H1 (cell line): ENCODE data around the gene CEP250. TPM values are rescaled to one million over a fixed set of nuclear protein-coding genes. Genes with fewer than 3 reads are reported as not detected.

Experiments used
- CTCF ChIA-PET: fragments of 300-600 bp; sonication (Branson Sonifier 250); formaldehyde crosslinking; loops from one replicate; lab custom pipeline; 2021; ENCODE audit not compliant: partially characterized antibody; lab: Charles Lee
- POLR2A ChIA-PET: fragments of 300-600 bp; sonication (Branson Sonifier 250); formaldehyde crosslinking; loops from one replicate; lab custom pipeline; 2021; ENCODE audit warnings: inconsistent platforms; ENCODE audit not compliant: partially characterized antibody; lab: Charles Lee
- DNase-seq, 2 experiments: peaks; one replicate each; pipeline versions ENCODE4 v3.0.0 to v3.0.0-alpha.2; 2010 to 2022; ENCODE audit warnings: low spot score in 2 of 2, low read depth in 1 of 2, mixed read lengths in 1 of 2
- FAIRE-seq: peaks from 2 replicates; lab custom pipeline; 2011; peaks lifted over from hg19 to GRCh38; lab: Jason Lieb, UNC
- H2AFZ ChIP-seq: 2 replicates; pipeline ENCODE4 v1.8.1; 2012; ENCODE audit warnings: low read length, inconsistent platforms
- H2AK5ac ChIP-seq: 2 replicates; pipeline ENCODE4 v1.6.1; 2013; ENCODE audit warnings: low read depth, low read length
- H2BK120ac ChIP-seq: replicated peaks from 2 replicates; pipeline ENCODE3; 2013; ENCODE audit warnings: low read depth, low read length, inconsistent platforms
- H2BK12ac ChIP-seq: 2 replicates; pipeline ENCODE4 v1.6.1; 2013; ENCODE audit warnings: low read depth, low read length
- H2BK15ac ChIP-seq: 2 replicates; pipeline ENCODE4 v1.6.1; 2013; ENCODE audit warnings: low read length
- H2BK20ac ChIP-seq: 2 replicates; pipeline ENCODE4 v1.6.1; 2013; ENCODE audit warnings: low read length
- H2BK5ac ChIP-seq: 2 replicates; pipeline ENCODE4 v1.6.1; 2013; ENCODE audit warnings: low read depth, low read length
- H3K14ac ChIP-seq: 2 replicates; pipeline ENCODE4 v1.6.1; 2013; ENCODE audit warnings: inconsistent platforms; ENCODE audit not compliant: insufficient read length
- H3K18ac ChIP-seq: 2 replicates; pipeline ENCODE4 v1.6.1; 2013; ENCODE audit warnings: low read length; ENCODE audit errors: extremely low read depth
- H3K23ac ChIP-seq: 2 replicates; pipeline ENCODE4 v1.6.1; 2013; ENCODE audit warnings: inconsistent platforms; ENCODE audit not compliant: insufficient read length
- H3K23me2 ChIP-seq: 2 replicates; pipeline ENCODE4 v1.6.1; 2013; ENCODE audit warnings: low read depth, low read length
- H3K27ac ChIP-seq: 2 replicates; pipeline ENCODE4 v1.6.1; 2011; ENCODE audit warnings: low read depth, low read length, inconsistent platforms
- H3K27me3 ChIP-seq, 4 experiments: replicated peaks in 1 of 4; 1 replicate in 1 of 4; 2 replicates in 3 of 4; pipeline versions ENCODE4 v1.6.1 to v1.8.1; 2011 to 2013; ENCODE audit warnings: low read length in 3 of 4, mild to moderate bottlenecking in 3 of 4, inconsistent platforms in 2 of 4, mixed read lengths in 2 of 4, moderate library complexity in 1 of 4; ENCODE audit not compliant: control insufficient read depth in 3 of 4, insufficient read depth in 3 of 4; ENCODE audit errors: extremely low read depth in 1 of 4
- H3K36me3 ChIP-seq, 4 experiments: 2 replicates each; pipeline versions ENCODE4 v1.6.1 to v1.8.1; 2011 to 2013; ENCODE audit warnings: mild to moderate bottlenecking in 4 of 4, low read length in 3 of 4, moderate library complexity in 2 of 4, control low read depth in 1 of 4, inconsistent platforms in 1 of 4; ENCODE audit not compliant: insufficient read depth in 4 of 4, control insufficient read depth in 2 of 4
- H3K4ac ChIP-seq: replicated peaks from 2 replicates; pipeline ENCODE3; 2013; ENCODE audit warnings: low read length, low read depth, mixed read lengths, inconsistent platforms; ENCODE audit not compliant: insufficient read length
- H3K4me1 ChIP-seq, 4 experiments: replicated peaks in 1 of 4; 1 replicate in 1 of 4; 2 replicates in 3 of 4; pipeline versions ENCODE4 v1.6.1 to v1.8.1; 2011 to 2013; ENCODE audit warnings: low read length in 3 of 4, inconsistent platforms in 2 of 4, mixed read lengths in 1 of 4; ENCODE audit not compliant: insufficient read depth in 4 of 4, control insufficient read depth in 3 of 4
- H3K4me2 ChIP-seq, 2 experiments: 2 replicates each; pipeline versions ENCODE4 v1.6.1 to v1.8.1; 2011 to 2013; ENCODE audit warnings: low read depth in 2 of 2, low read length in 2 of 2, control low read depth in 1 of 2, inconsistent platforms in 1 of 2, mild to moderate bottlenecking in 1 of 2; ENCODE audit not compliant: insufficient read depth in 1 of 2
- H3K4me3 ChIP-seq, 4 experiments: fragments of 200-600, 300-600 bp in 1 of 4; sonication (generic), shearing (Covaris generic), sonication (Bioruptor Twin) in 1 of 4; 2 replicates each; pipeline versions ENCODE4 v1.5.1 to v1.8.1; 2011 to 2016; ENCODE audit warnings: low read length in 4 of 4, low read depth in 3 of 4, control low read depth in 2 of 4, inconsistent platforms in 2 of 4, mild to moderate bottlenecking in 2 of 4, mixed read lengths in 1 of 4, moderate library complexity in 1 of 4; ENCODE audit not compliant: insufficient read depth in 2 of 4; ENCODE audit errors: extremely low read depth in 1 of 4
- H3K56ac ChIP-seq: replicated peaks from 2 replicates; pipeline ENCODE3; 2013; ENCODE audit warnings: low read depth, mild to moderate bottlenecking, mixed read lengths, low read length, inconsistent platforms; ENCODE audit not compliant: insufficient read length
- H3K79me1 ChIP-seq: 2 replicates; pipeline ENCODE4 v1.6.1; 2013; ENCODE audit warnings: low read depth, low read length, control low read depth
- H3K79me2 ChIP-seq, 2 experiments: 2 replicates each; pipeline versions ENCODE4 v1.6.1 to v1.8.1; 2012 to 2013; ENCODE audit warnings: low read length in 2 of 2, mild to moderate bottlenecking in 2 of 2, inconsistent platforms in 1 of 2; ENCODE audit not compliant: insufficient read depth in 2 of 2, control insufficient read depth in 1 of 2
- H3K9ac ChIP-seq, 4 experiments: replicated peaks in 1 of 4; 1 replicate in 1 of 4; 2 replicates in 3 of 4; pipeline versions ENCODE4 v1.6.1 to v1.8.1; 2011 to 2013; ENCODE audit warnings: low read depth in 3 of 4, low read length in 3 of 4, control low read depth in 2 of 4, mild to moderate bottlenecking in 2 of 4, moderate library complexity in 2 of 4, inconsistent platforms in 1 of 4; ENCODE audit errors: extremely low read depth in 1 of 4
- H3K9me3 ChIP-seq, 2 experiments: 2 replicates each; pipeline versions ENCODE4 v1.6.1 to v1.8.1; 2012 to 2013; ENCODE audit warnings: mild to moderate bottlenecking in 2 of 2, moderate library complexity in 2 of 2, control low read depth in 1 of 2, inconsistent platforms in 1 of 2, low read depth in 1 of 2, low read length in 1 of 2, mixed read lengths in 1 of 2; ENCODE audit not compliant: insufficient read depth in 2 of 2
- H4K20me1 ChIP-seq, 2 experiments: replicated peaks in 1 of 2; 2 replicates each; pipeline versions ENCODE3 to v1.8.1; 2011 to 2013; ENCODE audit warnings: inconsistent platforms in 2 of 2, low read length in 2 of 2, mild to moderate bottlenecking in 1 of 2; ENCODE audit not compliant: insufficient read depth in 2 of 2, control insufficient read depth in 1 of 2
- H4K5ac ChIP-seq: 2 replicates; pipeline ENCODE4 v1.6.1; 2013; ENCODE audit warnings: low read length, low read depth, mixed read lengths, inconsistent platforms; ENCODE audit not compliant: insufficient read length
- H4K8ac ChIP-seq: 2 replicates; pipeline ENCODE4 v1.8.0; 2013; ENCODE audit warnings: mild to moderate bottlenecking, moderate library complexity, low read length, inconsistent platforms; ENCODE audit not compliant: insufficient read depth; ENCODE audit errors: extremely low read depth
- H4K91ac ChIP-seq: replicated peaks from 2 replicates; pipeline ENCODE3; 2013; ENCODE audit warnings: low read length, mixed read lengths, inconsistent platforms; ENCODE audit not compliant: insufficient read length
- BRCA1 ChIP-seq: IDR thresholded peaks from 2 replicates; pipeline ENCODE4 v1.6.1; 2012; ENCODE audit warnings: low read depth, low read length, improper control_type of control experiment
- CHD1 ChIP-seq: IDR thresholded peaks from 2 replicates; pipeline ENCODE4 v1.6.1; 2012; ENCODE audit warnings: low read depth, low read length, improper control_type of control experiment
- CREB1 ChIP-seq: IDR thresholded peaks from 2 replicates; pipeline ENCODE4 v1.6.1; 2012; ENCODE audit warnings: inconsistent platforms
- EZH2 ChIP-seq: fragments of 200-600 bp; sonication (generic); IDR thresholded peaks from 2 replicates; pipeline ENCODE4 v1.7.1; 2012; ENCODE audit warnings: low read depth, mild to moderate bottlenecking, moderate library complexity, low read length, inconsistent platforms; ENCODE audit not compliant: severe bottlenecking
- GTF2F1 ChIP-seq: IDR thresholded peaks from 2 replicates; pipeline ENCODE4 v1.6.1; 2012; ENCODE audit warnings: low read depth, low read length, improper control_type of control experiment, borderline replicate concordance
- HDAC2 ChIP-seq, 2 experiments: fragments of 300-600 bp in 1 of 2; sonication (generic) in 1 of 2; IDR thresholded peaks; 2 replicates each; pipeline ENCODE4 v1.6.1; 2011 to 2012; ENCODE audit warnings: low read depth in 2 of 2, low read length in 2 of 2, mild to moderate bottlenecking in 2 of 2, moderate library complexity in 2 of 2, borderline replicate concordance in 1 of 2, inconsistent platforms in 1 of 2
- NRF1 ChIP-seq: IDR thresholded peaks from 2 replicates; pipeline ENCODE4 v1.6.1; 2011; ENCODE audit warnings: mild to moderate bottlenecking, low read depth, low read length, improper control_type of control experiment
- PHF8 ChIP-seq: fragments of 200-600 bp; sonication (generic); conservative IDR thresholded peaks from 2 replicates; pipeline ENCODE4 v1.7.1; 2012; ENCODE audit warnings: low read depth, mild to moderate bottlenecking, inconsistent platforms, low read length, moderate library complexity
- POLR2AphosphoS5 ChIP-seq: IDR thresholded peaks from 2 replicates; pipeline ENCODE4 v1.6.1; 2011; ENCODE audit warnings: low read depth, low read length
- POU5F1 ChIP-seq: IDR thresholded peaks from 2 replicates; pipeline ENCODE4 v1.6.1; 2011; ENCODE audit warnings: low read depth, mild to moderate bottlenecking, low read length, moderate library complexity
- RXRA ChIP-seq: IDR thresholded peaks from 2 replicates; pipeline ENCODE4 v1.6.1; 2011; ENCODE audit warnings: low read depth, mild to moderate bottlenecking, low read length, moderate library complexity; ENCODE audit not compliant: insufficient read depth
- SP1 ChIP-seq: IDR thresholded peaks from 2 replicates; pipeline ENCODE4 v1.6.1; 2011; ENCODE audit warnings: low read depth, low read length
- TBP ChIP-seq: IDR thresholded peaks from 2 replicates; pipeline ENCODE4 v1.6.1; 2011; ENCODE audit warnings: low read depth, low read length, improper control_type of control experiment
- WGBS, 2 experiments: shearing (Covaris generic) in 1 of 2; methylation state at CpG; one replicate each; pipeline versions ENCODE4 v1.1.6 to v1.1.7; 2013 to 2015; ENCODE audit warnings: low lambda C conversion rate in 2 of 2, mixed read lengths in 2 of 2, inconsistent platforms in 1 of 2, low coverage in 1 of 2, missing lambda C conversion rate in 1 of 2; ENCODE audit not compliant: insufficient replicate concordance in 2 of 2, insufficient coverage in 1 of 2, insufficient read length in 1 of 2; ENCODE audit errors: extremely low coverage in 1 of 2, missing lambda C conversion rate in 1 of 2; 5-methylcytosine and 5-hydroxymethylcytosine counted together
- polyA plus RNA-seq, 7 experiments: library from polyadenylated mRNA; depleted of rRNA in 3 of 7; stranded (reverse) in 5 of 7; unstranded in 2 of 7; fragments of >200 nt in 5 of 7; fragments of 200-250 nt in 2 of 7; gene quantifications; 1 replicate in 5 of 7; 2 replicates in 1 of 7; 4 replicates in 1 of 7; pipeline versions ENCODE4 v1.2.1 to v1.2.3, GENCODE V29; 2011 to 2013; ENCODE audit warnings: missing spikeins in 2 of 7, mixed read lengths in 2 of 7
- total RNA-seq: library from RNA; stranded (reverse); fragmentation: NEBNext Ultra II Directional; extraction: Animal tissue kit (Norgen Biotek cat#: 25700); gene quantifications from 2 replicates; pipeline ENCODE4 v1.2.1, GENCODE V29; 2021
- TF ChIP-seq, protein P1 (sequence below): IDR thresholded peaks from 2 replicates; pipeline ENCODE4 v1.6.1; 2011; ENCODE audit warnings: low read length, improper control_type of control experiment

Gene CEP250
- total and polyA plus RNA-seq, 2 of the 8 experiments (the other 6 are each of a cell fraction or from before 2014, with no cell fraction given): 2.6 to 33.7 TPM

DNA sequence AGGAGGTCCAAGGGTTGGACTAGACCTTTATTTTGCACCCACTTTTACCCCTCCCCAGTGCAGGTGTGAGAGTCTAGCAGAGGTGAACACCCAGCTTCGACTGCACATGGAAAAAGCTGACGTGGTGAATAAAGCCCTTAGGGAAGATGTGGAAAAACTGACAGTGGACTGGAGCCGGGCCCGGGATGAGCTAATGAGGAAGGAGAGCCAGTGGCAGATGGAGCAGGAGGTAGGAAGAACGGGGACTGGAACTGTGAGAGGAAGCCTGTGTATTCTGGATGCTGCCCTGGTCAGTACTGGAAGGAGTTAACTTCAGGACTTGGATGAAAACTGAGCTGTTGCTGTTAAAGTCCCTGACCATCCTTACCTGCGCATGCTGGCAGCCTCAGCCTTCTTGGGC, 10.6 kb downstream of the CEP250 start:
- H3K27ac ChIP-seq: no peak overlapping the region
- no peak overlapping the region for H3K56ac ChIP-seq
- no peak overlapping the region for H2BK120ac ChIP-seq
- H4K8ac ChIP-seq: no peak overlapping the region
- no peak overlapping the region for H3K18ac ChIP-seq
- H3K79me1 ChIP-seq: no peaks in the 10 kb centered on the region
- 89% methylated on average over 6 of the region's 6 CpGs; no CpG with 5 or more reads in 1 of the 2 experiments for WGBS, 2 experiments
- FAIRE-seq (no peak), DNase-seq (no peak)
- H3K9ac ChIP-seq: no peak overlapping the region
- peaks cover 4 to 41% (median 28%) of the 10 kb centered on the region in 4 experiments; a peak in 7 of 8 replicates for H3K36me3 ChIP-seq
- H3K79me2 ChIP-seq: no peaks in the 10 kb centered on the region
- H2BK20ac ChIP-seq: no peak overlapping the region
- no peak overlapping the region for H3K4ac ChIP-seq
- H2BK15ac ChIP-seq: no peak overlapping the region
- H2AK5ac ChIP-seq: no peak overlapping the region
- peaks cover 3 to 8% of the 10 kb centered on the region in 2 experiments for H4K20me1 ChIP-seq
- H2BK5ac ChIP-seq: no peak overlapping the region
- no peak overlapping the region for H3K4me3 ChIP-seq
- H2BK12ac ChIP-seq: no peak overlapping the region
- H3K14ac ChIP-seq: no peak overlapping the region
- H4K91ac ChIP-seq: no peak overlapping the region
- POLR2A ChIA-PET: interaction anchor here (1.1 to 2.8 kb wide), 3 partner anchors 10 to 76 kb away, joined by 3 to 26 read pairs (median 5); partner anchors contain the start of genes CEP250 and ERGIC3
- H3K27me3 ChIP-seq: no peaks in the 10 kb centered on the region
- no peaks in the 10 kb centered on the region for H3K23me2 ChIP-seq
- no peak overlapping the region for H2AFZ ChIP-seq
- H3K23ac ChIP-seq: no peak overlapping the region
- no peaks in the 10 kb centered on the region for H3K4me1 ChIP-seq
- no peak overlapping the region for H4K5ac ChIP-seq
- no peak overlapping the region for H3K4me2 ChIP-seq
- H3K9me3 ChIP-seq: no peaks in the 10 kb centered on the region
- CTCF ChIA-PET: interaction anchor here (1.1 to 2.4 kb wide), 8 partner anchors 9 to 494 kb away, joined by 3 to 9 read pairs (median 3); no protein-coding TSS in a partner anchor
- TF ChIP-seq, protein P1, sequence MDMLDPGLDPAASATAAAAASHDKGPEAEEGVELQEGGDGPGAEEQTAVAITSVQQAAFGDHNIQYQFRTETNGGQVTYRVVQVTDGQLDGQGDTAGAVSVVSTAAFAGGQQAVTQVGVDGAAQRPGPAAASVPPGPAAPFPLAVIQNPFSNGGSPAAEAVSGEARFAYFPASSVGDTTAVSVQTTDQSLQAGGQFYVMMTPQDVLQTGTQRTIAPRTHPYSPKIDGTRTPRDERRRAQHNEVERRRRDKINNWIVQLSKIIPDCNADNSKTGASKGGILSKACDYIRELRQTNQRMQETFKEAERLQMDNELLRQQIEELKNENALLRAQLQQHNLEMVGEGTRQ: no peak
- no peak for TF ChIP-seq GTF2F1
- TF ChIP-seq PHF8: no peak
- no peak for TF ChIP-seq TBP
- TF ChIP-seq BRCA1: no peak
- no peak for TF ChIP-seq CREB1
- TF ChIP-seq NRF1: no peak
- no peak for TF ChIP-seq HDAC2 (IDR thresholded peaks at IDR 0.05; ENCODE audit: borderline replicate concordance in 1 of 2, low read depth in 2 of 2, low read length in 2 of 2)
- TF ChIP-seq CHD1: no peak
- no peak for TF ChIP-seq RXRA
- TF ChIP-seq SP1: no peak
- TF ChIP-seq EZH2: no peak
- no peak for TF ChIP-seq POLR2AphosphoS5
- no peak for TF ChIP-seq POU5F1
